ENCODE results near the gene CUX1.

Gene CUX1

DNA sequence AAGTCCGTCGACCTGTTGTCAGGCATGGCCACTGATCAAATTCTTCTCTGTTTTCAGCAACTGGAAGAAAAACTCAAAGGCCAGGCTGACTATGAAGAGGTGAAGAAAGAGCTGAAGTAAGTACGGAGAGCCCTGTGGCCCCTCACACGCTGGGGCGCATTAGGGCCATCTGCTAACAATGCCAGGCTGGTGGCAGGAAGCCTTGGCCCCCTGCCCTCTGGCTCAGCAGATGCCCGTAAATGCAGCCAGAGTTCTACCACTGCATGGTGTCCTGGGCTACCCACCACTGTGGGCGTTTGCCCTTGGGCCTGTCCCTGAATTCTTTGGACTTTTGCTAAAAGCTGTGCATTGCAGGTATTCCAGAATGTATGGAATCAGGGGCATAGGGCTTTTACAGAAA, 372.3 kb downstream of the CUX1 start:
- DNase-seq (ENCODE audit: low spot score): no peak

DNA sequence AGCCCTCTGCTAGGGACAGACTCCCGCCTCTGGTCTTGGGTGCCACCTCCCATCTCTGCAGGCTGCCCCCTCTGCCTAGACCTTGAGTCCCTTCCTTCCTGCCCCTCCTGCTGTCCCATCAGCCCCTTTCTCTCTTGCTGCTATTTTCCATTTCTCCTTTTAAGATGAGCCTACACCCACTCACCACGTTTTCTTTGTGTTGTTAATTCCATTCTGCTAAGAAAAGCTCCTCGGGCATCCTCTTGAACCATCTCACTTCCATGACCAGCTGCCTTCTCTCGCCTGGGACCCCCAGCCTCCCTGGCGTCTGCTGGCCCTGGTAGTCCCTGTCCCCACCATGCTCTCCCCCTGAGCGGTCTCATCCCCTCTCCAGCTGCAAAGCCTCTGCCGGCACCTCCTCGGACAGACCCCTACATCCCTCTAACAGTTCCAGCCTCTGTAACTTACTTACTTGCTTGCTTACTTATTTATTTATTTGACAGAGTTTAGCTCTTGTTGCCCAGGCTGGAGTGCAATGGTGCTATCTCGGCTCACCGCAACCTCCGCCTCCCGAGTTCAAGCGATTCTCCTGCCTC, 373.4 kb downstream of the CUX1 start:
- no peak for DNase-seq (ENCODE audit: low spot score)

DNA sequence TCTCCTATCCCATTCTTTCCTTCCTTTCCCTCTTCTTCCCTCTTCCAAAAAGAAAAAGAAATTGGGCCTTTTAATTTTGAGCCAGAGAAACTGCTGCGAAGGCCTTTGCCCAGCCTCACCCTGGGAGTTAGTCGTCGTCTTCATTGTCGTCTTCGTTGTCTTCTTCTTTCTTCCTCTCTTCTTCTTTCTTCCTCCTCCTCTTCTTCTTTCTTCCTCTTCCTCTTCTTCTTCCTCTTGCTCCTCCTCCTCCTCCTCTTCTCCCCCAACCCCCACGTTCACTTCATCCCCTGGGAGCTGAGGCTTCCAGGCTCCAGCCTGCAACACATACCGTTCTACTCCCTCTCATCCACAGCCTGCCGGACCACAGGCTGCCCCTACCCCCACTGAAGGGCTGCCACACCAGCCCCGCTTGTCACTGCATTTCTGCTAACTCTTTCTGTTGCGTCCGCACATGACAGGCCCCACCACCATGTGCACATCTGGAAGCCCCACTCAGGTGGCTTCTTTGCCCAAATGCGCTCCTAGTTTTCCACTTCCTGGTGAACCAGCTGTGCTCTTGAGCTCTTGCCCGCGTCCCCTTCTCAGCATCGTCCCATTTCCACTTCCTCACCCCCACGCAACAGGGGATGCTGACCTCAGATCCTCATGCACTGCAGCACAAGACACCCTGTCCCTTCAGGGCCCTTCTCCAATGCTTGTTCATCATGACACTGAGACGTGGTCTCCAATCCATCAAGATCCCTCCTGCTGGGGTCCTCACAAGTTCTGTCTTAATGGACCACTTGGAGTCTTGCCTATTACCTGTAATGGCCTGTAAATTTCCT, 374.3 kb downstream of the CUX1 start:
- DNase-seq (ENCODE audit: low spot score): no peak

DNA sequence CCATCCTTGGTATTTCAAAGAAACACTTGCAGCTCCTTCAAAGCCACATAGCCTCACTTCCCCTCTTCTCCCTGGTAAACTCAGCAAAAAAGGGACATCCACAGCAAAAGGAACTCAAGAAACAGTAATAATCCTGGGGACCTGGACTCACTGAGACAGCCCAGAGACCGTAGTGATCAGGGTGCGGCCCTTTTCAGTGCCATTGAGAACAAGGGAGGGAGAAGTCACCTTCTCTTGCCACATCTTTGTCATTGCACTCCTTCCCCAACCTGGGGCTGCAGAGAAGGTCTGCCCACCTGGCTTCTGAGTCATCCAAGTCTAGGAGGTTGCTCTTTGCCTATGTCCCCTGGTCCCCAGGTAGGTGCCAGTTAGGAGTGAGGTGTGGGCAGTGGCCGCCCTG, 375.4 kb downstream of the CUX1 start:
- no peak for DNase-seq (ENCODE audit: low spot score)

DNA sequence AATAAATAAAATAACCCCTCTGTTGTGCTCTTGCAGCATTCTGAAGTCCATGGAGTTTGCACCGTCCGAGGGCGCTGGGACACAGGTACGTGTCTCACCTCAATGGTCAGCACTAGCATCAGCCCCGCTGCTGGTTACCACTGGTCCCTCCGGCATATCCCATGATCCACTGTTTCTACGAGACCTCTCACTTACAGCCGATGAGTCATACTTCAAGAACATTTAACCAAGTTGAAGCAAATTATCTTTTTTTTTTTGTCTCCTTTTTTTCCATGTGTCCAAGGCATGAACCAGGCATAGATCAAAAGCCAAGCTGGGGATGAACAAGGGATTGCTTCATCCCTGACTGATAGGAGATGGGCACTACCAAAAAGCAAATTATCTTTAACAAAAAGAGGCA, 376.4 kb downstream of the CUX1 start:
- DNase-seq (ENCODE audit: low spot score): no peak

DNA sequence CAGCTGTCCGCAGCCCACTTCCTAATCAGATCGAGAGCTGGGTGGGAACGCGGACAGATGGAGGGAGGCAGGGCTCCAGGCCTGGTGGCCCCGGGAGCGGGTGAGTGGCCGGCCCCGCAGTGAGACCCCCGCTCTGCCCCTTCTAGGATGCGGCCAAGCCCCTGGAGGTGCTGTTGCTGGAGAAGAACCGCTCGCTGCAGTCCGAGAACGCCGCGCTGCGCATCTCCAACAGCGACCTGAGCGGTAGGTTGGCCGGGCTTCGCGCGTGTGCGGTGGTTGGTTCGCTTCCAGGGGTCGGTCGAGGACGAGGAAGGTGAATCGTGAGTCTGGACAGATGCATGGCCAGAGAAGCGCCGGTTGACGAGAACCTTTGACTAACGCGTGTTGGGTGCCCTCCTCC, 377.9 kb downstream of the CUX1 start:
- no peak for DNase-seq (ENCODE audit: low spot score)

DNA sequence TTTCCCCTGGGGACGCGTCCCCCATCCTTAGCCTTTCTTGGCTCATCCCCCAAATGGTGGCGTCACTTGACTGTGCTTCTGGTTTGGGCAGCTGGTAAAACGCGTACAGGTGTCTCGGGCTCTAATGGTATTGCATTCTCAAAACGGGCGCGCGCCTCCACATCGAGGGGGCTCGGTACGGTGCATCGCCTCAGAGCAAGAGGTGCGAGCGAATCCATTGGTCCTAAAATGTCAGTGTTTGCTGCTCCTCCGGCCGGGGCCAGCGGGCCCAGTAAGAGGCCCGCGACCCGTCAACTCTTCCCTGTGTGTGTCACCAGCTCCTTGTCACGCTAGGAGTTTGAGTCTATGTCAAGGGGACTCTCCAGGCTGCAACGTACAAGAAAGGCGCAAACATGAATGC, 378.6 kb downstream of the CUX1 start:
- DNase-seq (ENCODE audit: low spot score): no peak

DNA sequence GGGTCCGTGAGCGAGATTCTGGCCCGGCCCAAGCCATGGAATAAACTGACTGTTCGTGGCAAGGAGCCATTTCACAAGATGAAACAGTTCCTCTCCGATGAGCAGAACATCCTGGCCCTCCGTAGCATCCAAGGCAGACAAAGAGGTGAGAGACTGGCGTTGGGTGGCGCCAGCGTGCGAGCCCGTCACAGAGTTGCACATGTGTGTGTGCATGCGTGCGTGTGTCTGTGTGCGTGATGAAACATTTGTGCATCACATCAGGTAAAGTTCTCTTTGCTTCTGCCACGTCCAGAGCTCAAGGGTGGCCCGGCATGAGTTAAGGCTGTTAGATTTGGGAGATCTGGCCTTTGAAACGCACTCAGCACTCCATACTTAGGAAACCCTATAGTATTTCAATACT, 379.7 kb downstream of the CUX1 start:
- no peak for DNase-seq (ENCODE audit: low spot score)

DNA sequence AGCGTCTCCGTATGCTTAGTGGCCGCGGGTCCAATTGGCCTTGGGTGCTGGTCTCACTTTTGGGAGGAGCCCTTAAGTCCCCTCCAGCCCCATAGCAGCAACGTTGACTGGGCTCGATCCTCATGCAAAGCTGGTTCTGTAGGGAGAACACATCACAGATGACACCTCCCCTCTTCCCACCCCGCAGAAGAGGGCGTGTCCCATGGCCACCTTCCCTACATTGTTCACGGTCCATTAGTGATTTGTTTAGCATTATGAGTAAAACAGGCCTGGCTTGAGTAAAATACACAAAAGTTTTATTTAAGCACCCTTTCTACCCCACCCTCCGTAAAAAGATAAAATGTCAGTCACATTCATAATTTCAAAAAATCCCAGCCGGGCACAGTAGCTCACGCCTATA, 380.2 kb downstream of the CUX1 start:
- DNase-seq (ENCODE audit: low spot score): no peak

DNA sequence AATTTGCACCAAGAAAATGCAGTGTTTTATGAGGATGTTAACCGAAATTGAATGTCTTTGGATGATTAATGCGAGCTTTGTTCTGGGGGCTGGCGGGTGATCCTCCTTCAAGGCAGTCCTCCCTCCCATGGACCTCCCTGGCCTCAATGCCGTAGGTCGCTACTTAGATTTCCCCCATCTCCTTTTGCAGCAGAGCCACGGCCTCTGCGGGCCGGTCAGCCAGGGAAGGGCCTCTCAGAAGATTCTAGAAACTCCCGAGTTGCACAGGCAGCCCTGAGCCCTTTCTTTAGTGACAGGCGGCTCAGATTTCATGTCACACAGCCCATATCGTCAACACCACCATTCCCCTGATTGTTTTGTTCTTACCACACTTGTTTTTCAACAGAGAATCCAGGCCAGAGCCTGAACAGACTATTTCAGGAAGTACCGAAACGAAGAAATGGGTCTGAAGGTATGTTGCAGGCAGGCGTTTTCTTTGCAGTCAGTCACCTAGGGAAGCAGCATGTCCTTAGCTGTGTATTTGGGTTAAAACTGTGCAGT, 381.1 kb downstream of the CUX1 start:
- DNase-seq (ENCODE audit: low spot score): no peak

DNA sequence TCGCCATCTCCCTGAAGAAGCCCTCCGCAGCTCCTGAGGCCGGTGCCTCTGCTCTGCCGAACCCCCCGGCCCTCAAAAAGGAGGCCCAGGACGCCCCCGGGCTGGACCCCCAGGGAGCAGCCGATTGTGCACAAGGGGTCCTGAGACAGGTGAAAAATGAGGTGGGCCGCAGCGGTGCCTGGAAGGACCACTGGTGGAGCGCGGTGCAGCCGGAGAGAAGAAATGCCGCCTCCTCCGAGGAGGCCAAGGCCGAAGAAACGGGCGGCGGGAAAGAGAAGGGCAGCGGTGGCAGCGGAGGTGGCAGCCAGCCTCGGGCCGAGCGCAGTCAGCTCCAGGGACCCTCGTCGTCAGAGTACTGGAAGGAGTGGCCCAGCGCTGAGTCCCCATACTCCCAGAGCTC, 384.1 kb downstream of the CUX1 start:
- DNase-seq (ENCODE audit: low spot score): no peak

DNA sequence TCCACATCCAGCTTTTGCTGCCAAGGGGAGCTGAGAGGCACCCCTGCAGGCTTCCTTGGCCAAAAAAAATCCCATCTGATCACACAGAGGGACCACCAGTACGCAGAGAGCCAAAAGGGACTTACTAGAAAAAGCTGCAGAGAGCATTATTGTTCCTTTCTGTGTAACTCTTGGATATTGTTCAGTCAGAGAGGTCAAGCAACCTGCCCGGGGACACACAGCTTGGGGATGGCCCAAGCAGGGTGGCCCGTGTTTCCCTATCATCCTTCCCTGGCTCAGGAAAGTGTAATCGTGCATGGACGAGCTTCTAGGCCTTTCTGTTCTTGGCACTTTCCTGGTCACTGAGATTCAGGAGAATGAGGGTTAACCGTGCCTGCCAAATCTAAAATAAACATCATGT, 385.1 kb downstream of the CUX1 start:
- no peak for DNase-seq (ENCODE audit: low spot score)

DNA sequence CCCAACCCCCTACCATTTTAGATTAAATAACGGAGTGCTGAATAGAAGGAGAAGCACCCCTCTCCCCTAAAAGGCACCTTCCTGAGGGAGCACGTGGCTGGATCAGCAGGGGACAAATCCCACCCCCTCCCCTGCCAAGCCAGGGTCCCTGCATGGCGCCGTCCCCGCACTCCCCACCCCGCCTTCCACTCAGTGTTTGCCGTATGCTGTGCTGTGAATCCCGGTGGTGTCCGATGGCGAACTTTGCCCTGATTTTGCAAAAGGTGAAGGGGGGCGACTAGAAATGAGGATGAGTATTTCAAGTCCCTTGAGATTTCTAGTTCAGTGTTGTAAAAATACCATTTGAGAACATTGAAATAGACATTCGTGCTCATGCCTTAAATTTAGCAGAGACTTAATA, 385.8 kb downstream of the CUX1 start:
- no peak for DNase-seq (ENCODE audit: low spot score)

DNA sequence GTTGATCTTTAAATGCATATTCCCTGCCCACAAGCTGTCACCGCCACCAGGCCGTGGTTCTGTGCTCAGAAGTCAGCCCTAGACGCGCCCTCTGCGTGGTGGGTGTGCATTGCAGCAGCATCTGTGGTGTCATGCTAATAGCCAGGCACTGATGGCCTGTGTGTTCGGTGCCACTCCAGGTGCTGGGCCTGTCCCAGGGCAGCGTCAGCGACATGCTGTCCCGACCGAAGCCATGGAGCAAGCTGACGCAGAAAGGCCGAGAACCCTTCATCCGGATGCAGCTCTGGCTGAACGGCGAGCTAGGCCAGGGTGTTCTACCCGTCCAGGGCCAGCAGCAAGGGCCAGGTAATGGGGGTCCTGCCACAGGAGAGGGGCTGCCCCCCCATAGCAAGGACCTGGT, 386.8 kb downstream of the CUX1 start:
- DNase-seq (ENCODE audit: low spot score): no peak

DNA sequence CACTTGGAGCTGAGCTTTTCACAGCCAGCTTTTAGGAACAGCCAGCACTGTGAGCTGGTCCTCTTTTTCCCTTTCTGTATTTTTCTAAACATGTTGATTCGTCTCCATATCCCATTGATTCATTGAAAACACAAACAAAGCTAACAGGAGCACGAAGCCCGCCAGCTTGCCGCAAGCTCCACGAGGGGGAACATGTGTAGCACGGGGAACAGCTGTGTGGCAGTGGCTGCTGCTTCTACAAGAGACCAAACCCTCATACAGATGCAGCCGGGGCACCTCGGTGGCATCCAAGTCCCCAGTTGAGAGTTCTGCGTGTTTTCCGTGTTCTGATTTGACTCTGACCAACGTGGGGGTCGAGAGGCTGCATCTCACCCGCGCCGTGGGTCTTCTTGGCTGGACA, 388.5 kb downstream of the CUX1 start:
- DNase-seq (ENCODE audit: low spot score): no peak

DNA sequence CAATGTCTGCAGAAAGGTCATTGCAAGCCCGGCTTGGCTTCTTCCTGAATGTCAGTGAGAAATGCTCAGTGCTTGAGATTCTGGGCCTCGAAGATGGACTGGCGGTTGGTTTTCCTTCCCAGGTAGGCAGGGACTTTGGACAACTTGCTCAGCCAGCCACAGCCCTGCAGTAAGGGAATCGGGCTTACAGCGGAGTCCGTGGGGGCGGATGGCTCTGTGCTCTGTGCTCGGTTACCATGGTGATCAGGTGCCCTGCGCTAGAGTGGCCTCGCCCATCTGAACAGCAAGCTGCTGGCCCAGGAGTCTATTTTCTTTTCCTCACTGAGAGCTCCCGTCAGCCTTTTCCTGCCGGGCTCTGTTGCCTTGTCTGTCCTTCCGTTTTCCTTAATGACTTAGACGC, 391.4 kb downstream of the CUX1 start:
- no peak for DNase-seq (ENCODE audit: low spot score)

DNA sequence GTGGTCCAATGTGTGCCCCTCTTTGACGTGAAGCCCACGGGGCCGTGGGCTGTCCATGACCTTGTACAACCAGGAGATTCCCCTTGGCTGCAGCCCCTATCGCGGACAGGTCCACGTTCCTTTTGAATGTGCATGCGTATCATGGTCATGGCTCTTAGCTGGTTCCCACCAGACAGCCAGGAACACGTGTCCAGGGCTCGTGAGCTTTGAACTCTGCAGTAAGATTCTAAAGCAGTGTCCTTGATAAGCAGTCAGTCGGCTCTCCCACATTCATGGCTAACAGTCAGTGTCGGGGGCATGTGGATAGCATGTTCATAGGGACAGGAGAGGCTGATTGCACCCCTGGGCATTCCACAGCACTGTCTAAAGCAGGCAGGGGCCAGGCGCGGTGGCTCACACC, 393.4 kb downstream of the CUX1 start:
- no peak for DNase-seq (ENCODE audit: low spot score)

DNA sequence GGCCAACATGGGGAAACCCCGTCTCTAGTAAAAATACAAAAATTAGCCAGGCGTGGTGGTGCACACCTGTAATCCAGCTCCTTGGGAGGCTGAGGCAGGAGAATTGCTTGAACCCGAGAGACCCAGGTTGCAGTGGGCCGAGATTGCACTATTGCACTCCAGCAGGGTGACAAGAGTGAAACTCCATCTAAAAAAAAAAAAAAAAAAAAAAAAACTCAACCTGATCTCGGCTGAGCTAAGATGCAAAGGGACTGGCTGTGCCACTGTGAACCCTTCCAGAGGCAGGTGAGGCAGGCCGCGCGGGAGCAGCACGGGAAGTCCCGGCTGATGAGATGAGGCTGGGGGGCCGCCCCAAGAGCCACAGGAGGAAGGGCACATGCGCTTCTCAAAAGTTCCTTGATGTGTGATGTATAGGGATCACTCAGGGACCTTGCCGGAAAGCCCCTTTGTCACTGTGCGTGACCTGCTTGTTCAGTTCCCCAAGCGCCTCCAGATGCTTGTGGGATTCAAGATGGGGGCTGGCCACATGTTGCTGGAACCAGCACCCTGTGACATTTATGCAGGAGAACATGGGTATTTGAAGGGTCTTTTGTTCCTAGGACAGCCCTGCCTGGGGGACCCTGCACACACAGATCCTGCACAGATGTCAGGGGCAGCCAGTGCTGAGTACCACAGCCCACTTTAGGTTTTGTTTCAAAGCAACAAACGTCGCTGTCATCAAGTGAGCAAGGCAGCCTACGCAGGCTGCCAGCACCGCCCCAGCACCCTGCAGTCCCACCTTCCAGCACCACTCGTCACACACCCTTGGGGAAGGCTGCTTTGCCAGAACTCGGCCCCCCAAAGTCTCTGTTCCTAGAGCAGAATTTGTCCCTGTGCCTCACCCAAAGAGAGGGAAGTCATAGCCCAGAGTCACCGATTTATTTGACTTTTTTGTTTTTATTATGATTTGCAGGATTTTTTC, 394.4 kb downstream of the CUX1 start:
- DNase-seq (ENCODE audit: low spot score): peak; percentile 24

DNA sequence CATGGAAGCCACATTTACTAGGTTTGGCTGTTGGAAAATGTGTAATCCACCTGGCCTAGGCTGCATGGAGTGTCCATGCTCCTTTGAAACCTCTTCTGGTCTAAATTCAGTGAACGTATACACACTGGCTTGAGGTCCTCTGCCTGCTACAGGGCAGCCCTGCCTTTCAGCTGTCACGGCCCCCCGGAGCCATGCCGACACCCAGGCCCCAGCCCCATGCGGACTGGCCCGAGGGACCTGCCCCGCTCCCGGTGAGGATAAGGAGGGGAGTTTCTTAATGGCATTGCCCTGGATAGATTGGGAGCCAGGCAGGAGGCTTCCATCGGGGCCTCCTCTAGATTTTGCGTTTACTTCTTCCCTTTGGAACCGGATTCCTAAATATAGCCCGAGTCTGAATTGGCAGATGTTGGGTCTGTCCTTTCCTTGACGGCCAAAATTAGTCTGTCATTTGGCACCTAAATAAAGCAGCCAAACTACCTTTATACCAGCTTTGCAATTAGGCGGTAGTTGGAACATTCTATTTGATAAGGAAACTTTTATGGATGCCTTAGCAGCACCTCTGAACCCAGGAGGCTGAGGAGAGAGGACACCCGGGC, 397.1 kb downstream of the CUX1 start:
- DNase-seq (ENCODE audit: low spot score): no peak

DNA sequence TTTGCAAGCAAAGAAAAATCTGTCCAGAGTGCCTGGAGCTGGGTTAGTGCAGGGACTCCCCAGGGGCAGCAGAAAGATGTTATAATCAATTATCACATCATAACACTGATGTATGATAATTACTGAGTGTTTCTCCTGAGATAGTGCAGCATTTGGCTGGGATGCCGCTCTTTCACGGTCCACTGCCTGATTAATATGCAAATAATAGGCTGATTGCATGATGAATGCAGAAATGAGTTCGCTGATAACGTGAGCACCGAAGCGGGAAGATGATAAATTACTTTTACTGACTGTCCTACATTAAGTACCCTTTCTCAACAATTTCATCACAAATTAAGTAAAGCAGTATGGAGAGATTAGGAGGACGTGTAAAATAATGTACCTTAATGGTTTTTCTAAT, 397.8 kb downstream of the CUX1 start:
- peak; percentile 11 for DNase-seq (ENCODE audit: low spot score)

DNA sequence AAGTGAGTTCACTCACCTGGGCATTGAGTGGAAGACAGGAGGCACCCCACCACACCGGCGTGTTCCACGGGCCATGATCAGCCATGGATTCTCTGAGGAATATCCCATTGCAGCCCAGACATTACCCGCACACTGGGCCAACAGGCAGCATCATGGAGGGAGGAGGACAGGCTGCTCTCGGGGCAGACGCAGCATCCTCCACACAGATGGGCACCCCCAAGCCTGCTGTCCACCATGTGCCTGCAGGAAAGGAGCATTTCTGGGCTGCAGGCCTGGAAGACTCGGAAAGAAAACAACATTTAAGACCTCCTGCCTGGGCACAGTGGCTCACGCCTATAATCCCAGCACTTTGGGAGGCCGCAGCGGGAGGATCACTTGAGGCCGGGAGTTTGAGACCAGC, 398.3 kb downstream of the CUX1 start:
- DNase-seq (ENCODE audit: low spot score): no peak

Measured in germinal center (tissue), 1 donor.